Cardiac septum (tissue), 1 donor: ENCODE data around the gene L3MBTL1. TPM values are rescaled to one million over a fixed set of nuclear protein-coding genes. Genes with fewer than 3 reads are reported as not detected.

Experiments used
- DNase-seq: peaks from one replicate; pipeline ENCODE4 v3.0.0-alpha.2; 2020; ENCODE audit warnings: low spot score
- intact Hi-C: fragments of 100-400 bp; cut with DNase I; formaldehyde crosslinking; loops from one replicate; pipeline ENCODE4 v1.14.0; 2022
- total RNA-seq: library from RNA; stranded (reverse); fragmentation: NEBNext Ultra II Directional; extraction: Animal tissue kit (Norgen Biotek cat#: 25700); gene quantifications from one replicate; pipeline ENCODE4 v1.2.1, GENCODE V29; 2021
- donor health status: DM: no; HTN: no; CAD: no.

Gene L3MBTL1
- total RNA-seq, 1 donor from 2014 or later: 7.9 TPM

- intact Hi-C loops: no loop called here
- DNase-seq: peak; percentile 36
Observed at GRCh38 chr20:43548273-43548880, 40.9 kb downstream of the L3MBTL1 start.

GRCh38 chr20:43549416-43550065, 42.0 kb downstream of the L3MBTL1 start:
- no peak for DNase-seq
- intact Hi-C loops: no loop called here

- no peak for DNase-seq
- intact Hi-C loops: no loop called here
Observed at GRCh38 chr20:43550456-43550855, 43.0 kb downstream of the L3MBTL1 start.

- DNase-seq: no peak
- intact Hi-C loops: no loop called here
Observed at GRCh38 chr20:43554369-43554768, 46.9 kb downstream of the L3MBTL1 start.

- intact Hi-C loops: no loop called here
- DNase-seq: peak; percentile 65
Observed at GRCh38 chr20:43558412-43559146, 51.1 kb downstream of the L3MBTL1 start, which contains the start of gene SGK2. TSS of gene SGK2 (plus strand) at chr20:43559027. CDS start at chr20:43566496, 7,469 bp downstream.

GRCh38 chr20:43559147-43559987, 51.9 kb downstream of the L3MBTL1 start:
- peak; percentile 10 for DNase-seq
- intact Hi-C loops: no loop called here

- intact Hi-C loops: no loop called here
- peak; percentile 43 for DNase-seq
Observed at GRCh38 chr20:43560974-43561373, 53.5 kb downstream of the L3MBTL1 start.

GRCh38 chr20:43563429-43563828, 55.9 kb downstream of the L3MBTL1 start:
- intact Hi-C loops: no loop called here
- DNase-seq: peak; percentile 22

- peak; percentile 64 for DNase-seq
- intact Hi-C loops: no loop called here
Observed at GRCh38 chr20:43563991-43564390, 56.5 kb downstream of the L3MBTL1 start.

- peak; percentile 62 for DNase-seq
- intact Hi-C loops: no loop called here
Observed at GRCh38 chr20:43564455-43564854, 57.0 kb downstream of the L3MBTL1 start.

GRCh38 chr20:43564993-43565757, 57.7 kb downstream of the L3MBTL1 start:
- peak; percentile 17 for DNase-seq
- intact Hi-C loops: no loop called here

GRCh38 chr20:43565758-43566104, 58.2 kb downstream of the L3MBTL1 start:
- intact Hi-C loops: no loop called here
- peak; percentile 43 for DNase-seq

- peak; percentile 61 for DNase-seq
- intact Hi-C loops: no loop called here
Observed at GRCh38 chr20:43567477-43567876, 60.0 kb downstream of the L3MBTL1 start.

GRCh38 chr20:43568706-43569105, 61.2 kb downstream of the L3MBTL1 start:
- no peak for DNase-seq
- intact Hi-C loops: no loop called here

- intact Hi-C loops: no loop called here
- DNase-seq: peak; percentile 12
Observed at GRCh38 chr20:43569282-43569681, 61.8 kb downstream of the L3MBTL1 start.

- DNase-seq: peak; percentile 51
- intact Hi-C loops: no loop called here
Observed at GRCh38 chr20:43570496-43570895, 63.0 kb downstream of the L3MBTL1 start.

GRCh38 chr20:43571310-43571709, 63.8 kb downstream of the L3MBTL1 start:
- intact Hi-C loops: no loop called here
- DNase-seq: peak; percentile 50

- DNase-seq: peak; percentile 51
- intact Hi-C loops: no loop called here
Observed at GRCh38 chr20:43571771-43572170, 64.3 kb downstream of the L3MBTL1 start.

- intact Hi-C loops: no loop called here
- peak; percentile 55 for DNase-seq
Observed at GRCh38 chr20:43572891-43573290, 65.4 kb downstream of the L3MBTL1 start.
